SK-N-MC (cell line): ENCODE results near the gene MAPK9.

Source experiments
- EZH2 ChIP-seq: fragments of 200-600 bp; sonication (generic); IDR thresholded peaks from one replicate; pipeline ENCODE4 v1.6.1; 2017; ENCODE audit warnings: antibody characterized with exemption
- FOXP2 ChIP-seq: optimal IDR thresholded peaks from 2 replicates; pipeline ENCODE3; 2011; ENCODE audit warnings: mild to moderate bottlenecking, moderate library complexity; ENCODE audit not compliant: insufficient read depth; ENCODE audit errors: extremely low read length, control extremely low read depth
- POLR2AphosphoS5 ChIP-seq: IDR thresholded peaks from 2 replicates; pipeline ENCODE4 v1.6.1; 2012; ENCODE audit warnings: mild to moderate bottlenecking, low read depth, low read length, borderline replicate concordance

GRCh38 chr5:180217797-180218196 lies 74.1 kb downstream of the MAPK9 start:
- no peak for TF ChIP-seq EZH2
- TF ChIP-seq POLR2AphosphoS5 = no peak
- TF ChIP-seq FOXP2 = no peak
